Neural cell (in vitro differentiated cells): ENCODE results near the gene PDE1A. TPM values are rescaled to one million over a fixed set of nuclear protein-coding genes. Genes with fewer than 3 reads are reported as not detected.

ENCODE experiments used
- H2AFZ ChIP-seq: fragments of 200-600, 300-800 bp; sonication (generic), shearing (Covaris generic); 2 replicates; pipeline ENCODE4 v1.6.0; 2014; ENCODE audit warnings: low read depth, mild to moderate bottlenecking, antibody characterized with exemption, low read length, moderate library complexity
- H3F3A ChIP-seq: fragments of 200-600 bp; shearing (Covaris generic); 2 replicates; pipeline ENCODE4 v1.6.1; 2016; ENCODE audit warnings: mild to moderate bottlenecking, moderate library complexity, mixed read lengths, antibody characterized with exemption, low read length; ENCODE audit not compliant: insufficient read depth, poor library complexity, severe bottlenecking
- H3K27ac ChIP-seq: fragments of 200-600, 300-800 bp; sonication (generic), shearing (Covaris generic); 2 replicates; pipeline ENCODE4 v1.5.1; 2014; ENCODE audit warnings: mild to moderate bottlenecking, low read length, moderate library complexity
- H3K27me3 ChIP-seq: fragments of 300-800, 200-600 bp; sonication (generic), shearing (Covaris generic); 2 replicates; pipeline ENCODE4 v1.6.0; 2014; ENCODE audit warnings: mild to moderate bottlenecking, low read depth, low read length, moderate library complexity; ENCODE audit not compliant: insufficient read depth
- H3K36me3 ChIP-seq: fragments of 300-800, 200-600 bp; sonication (generic), shearing (Covaris generic); 2 replicates; pipeline ENCODE4 v1.5.1; 2014; ENCODE audit warnings: mild to moderate bottlenecking, antibody characterized with exemption, low read length, moderate library complexity; ENCODE audit not compliant: insufficient read depth
- H3K4me2 ChIP-seq: fragments of 300-800, 200-600 bp; sonication (generic), shearing (Covaris generic); 2 replicates; pipeline ENCODE4 v1.6.0; 2014; ENCODE audit warnings: mild to moderate bottlenecking, low read length
- H3K4me3 ChIP-seq: fragments of 300-800, 200-600 bp; sonication (generic), shearing (Covaris generic); 2 replicates; pipeline ENCODE4 v1.5.1; 2014; ENCODE audit warnings: mild to moderate bottlenecking, low read length, moderate library complexity
- H3K79me2 ChIP-seq: fragments of 200-600 bp; shearing (Covaris generic); replicated peaks from 2 replicates; pipeline ENCODE4 v1.6.0; 2014; ENCODE audit warnings: mild to moderate bottlenecking, low read length, moderate library complexity; ENCODE audit not compliant: insufficient read depth
- H3K9ac ChIP-seq: fragments of 300-800, 200-600 bp; sonication (generic), shearing (Covaris generic); 2 replicates; pipeline ENCODE4 v1.6.1; 2016; ENCODE audit warnings: mild to moderate bottlenecking, low read length, mixed read lengths
- H3K9me2 ChIP-seq: fragments of 200-600 bp; shearing (Covaris generic); 2 replicates; pipeline ENCODE4 v1.6.1; 2016; ENCODE audit warnings: mild to moderate bottlenecking, low read length, mixed read lengths; ENCODE audit not compliant: insufficient read depth
- H3K9me3 ChIP-seq: fragments of 200-600, 300-800 bp; sonication (generic), shearing (Covaris generic); 2 replicates; pipeline ENCODE4 v1.6.1; 2016; ENCODE audit warnings: mild to moderate bottlenecking, mixed run types, low read length, moderate library complexity, mixed read lengths
- H4K20me1 ChIP-seq: fragments of 200-600 bp; shearing (Covaris generic); 2 replicates; pipeline ENCODE4 v1.6.1; 2016; ENCODE audit warnings: mild to moderate bottlenecking, mixed run types; ENCODE audit not compliant: insufficient read depth
- CTCF ChIP-seq: fragments of 450-650 bp; IDR thresholded peaks from 2 replicates; pipeline ENCODE4 v1.5.1; 2014; ENCODE audit warnings: antibody characterized with exemption, mild to moderate bottlenecking, moderate library complexity; ENCODE audit not compliant: poor library complexity, severe bottlenecking
- EP300 ChIP-seq: fragments of 450-650 bp; conservative IDR thresholded peaks from 2 replicates; pipeline ENCODE4 v1.6.1; 2014; ENCODE audit warnings: antibody characterized with exemption, mild to moderate bottlenecking, moderate library complexity; ENCODE audit not compliant: poor library complexity, severe bottlenecking
- EZH2 ChIP-seq: fragments of 200-600, 300-800 bp; shearing (Covaris generic), sonication (generic); IDR thresholded peaks from 2 replicates; pipeline ENCODE4 v1.6.1; 2014; ENCODE audit warnings: antibody characterized with exemption, low read length, borderline replicate concordance, mild to moderate bottlenecking; ENCODE audit not compliant: insufficient read depth, poor library complexity, severe bottlenecking
- MXI1 ChIP-seq: fragments of 450-650 bp; conservative IDR thresholded peaks from 2 replicates; pipeline ENCODE4 v1.6.1; 2014; ENCODE audit warnings: antibody characterized with exemption, mild to moderate bottlenecking; ENCODE audit not compliant: poor library complexity, severe bottlenecking
- POLR2AphosphoS5 ChIP-seq: IDR thresholded peaks from 2 replicates; pipeline ENCODE4 v1.6.1; 2012
- RAD21 ChIP-seq: fragments of 450-650 bp; conservative IDR thresholded peaks from 2 replicates; pipeline ENCODE4 v1.6.1; 2014; ENCODE audit warnings: antibody characterized with exemption, mild to moderate bottlenecking, moderate library complexity
- REST ChIP-seq: IDR thresholded peaks from 2 replicates; pipeline ENCODE4 v1.6.1; 2012; ENCODE audit warnings: borderline replicate concordance
- SMC3 ChIP-seq: fragments of 450-650 bp; conservative IDR thresholded peaks from 2 replicates; pipeline ENCODE4 v1.6.1; 2014; ENCODE audit warnings: antibody characterized with exemption, mild to moderate bottlenecking, moderate library complexity; ENCODE audit not compliant: poor library complexity
- polyA plus RNA-seq: library from polyadenylated mRNA; depleted of rRNA; stranded (reverse); fragments of >200 nt; gene quantifications from 2 replicates; pipeline ENCODE4 v1.2.3, GENCODE V29; 2014

Gene PDE1A
- polyA plus RNA-seq, 1 donor from 2014 or later: 1.6 TPM

GRCh38 chr2:182248898-182249297 is 177.9 kb downstream of the PDE1A start:
- no peaks in the 10 kb centered on the region for H3K79me2 ChIP-seq
- H3K36me3 ChIP-seq: no peaks in the 10 kb centered on the region
- no peak overlapping the region for H3K4me2 ChIP-seq
- H3K9ac ChIP-seq: no peak overlapping the region
- no peak overlapping the region for H3K4me3 ChIP-seq
- H3K9me3 ChIP-seq: no peaks in the 10 kb centered on the region
- no peak overlapping the region for H2AFZ ChIP-seq
- no peaks in the 10 kb centered on the region for H3K9me2 ChIP-seq
- no peaks in the 10 kb centered on the region for H3K27me3 ChIP-seq
- H4K20me1 ChIP-seq: no peaks in the 10 kb centered on the region
- no peaks in the 10 kb centered on the region for H3F3A ChIP-seq
- H3K27ac ChIP-seq: no peak overlapping the region
- TF ChIP-seq REST: no peak
- TF ChIP-seq SMC3: no peak
- no peak for TF ChIP-seq EP300
- TF ChIP-seq RAD21: no peak
- no peak for TF ChIP-seq MXI1
- TF ChIP-seq EZH2: no peak
- no peak for TF ChIP-seq POLR2AphosphoS5

GRCh38 chr2:182248362-182248761 is 178.5 kb downstream of the PDE1A start:
- H3K4me2 ChIP-seq: no peak overlapping the region
- no peaks in the 10 kb centered on the region for H3K9me2 ChIP-seq
- H2AFZ ChIP-seq: no peak overlapping the region
- H4K20me1 ChIP-seq: no peaks in the 10 kb centered on the region
- H3K9me3 ChIP-seq: no peaks in the 10 kb centered on the region
- H3K27me3 ChIP-seq: no peaks in the 10 kb centered on the region
- TF ChIP-seq SMC3 (no peak), EZH2 (no peak), EP300 (no peak), REST (no peak), MXI1 (no peak), CTCF (no peak)
- no peaks in the 10 kb centered on the region for H3K79me2 ChIP-seq
- H3F3A ChIP-seq: no peaks in the 10 kb centered on the region
- no peak overlapping the region for H3K9ac ChIP-seq
- H3K27ac ChIP-seq: no peak overlapping the region
- no peak overlapping the region for H3K4me3 ChIP-seq
- no peaks in the 10 kb centered on the region for H3K36me3 ChIP-seq
